ENCODE results near the gene DLG2.

DNA sequence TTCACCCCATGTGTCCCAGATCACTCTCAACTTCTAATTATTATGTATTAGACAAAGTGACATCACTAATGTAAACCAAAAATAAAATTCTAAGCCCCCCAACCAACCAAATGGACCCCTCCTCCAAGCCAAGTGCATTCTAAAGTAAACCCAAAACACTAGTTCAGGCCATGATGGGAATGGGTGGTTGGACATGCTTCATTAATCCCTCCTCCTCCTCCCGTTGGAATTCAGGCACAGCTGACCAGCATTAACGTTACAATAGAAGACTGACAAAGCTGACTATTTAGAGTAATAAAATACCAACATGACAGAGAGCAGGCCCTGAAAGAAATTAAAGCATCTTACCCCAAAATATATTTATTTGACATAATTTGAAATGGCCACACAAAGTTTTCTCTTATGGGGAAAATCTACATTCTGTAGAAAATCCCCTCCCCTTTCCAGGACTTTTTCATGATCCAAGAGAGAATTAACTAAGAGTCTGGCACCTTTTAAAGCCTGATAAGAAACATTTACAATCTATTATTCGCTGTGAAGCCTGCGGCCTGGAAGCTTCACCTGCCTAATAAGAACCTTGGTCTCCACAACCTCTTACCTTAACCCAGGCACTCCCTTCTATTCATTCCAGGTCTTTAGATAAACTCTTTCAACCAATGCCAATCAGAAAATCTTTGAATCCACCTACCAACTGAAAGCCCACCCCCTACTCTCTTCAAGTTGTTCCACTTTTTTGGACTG, 1392.5 kb downstream of the DLG2 start:
- TF ChIP-seq, protein P1, sequence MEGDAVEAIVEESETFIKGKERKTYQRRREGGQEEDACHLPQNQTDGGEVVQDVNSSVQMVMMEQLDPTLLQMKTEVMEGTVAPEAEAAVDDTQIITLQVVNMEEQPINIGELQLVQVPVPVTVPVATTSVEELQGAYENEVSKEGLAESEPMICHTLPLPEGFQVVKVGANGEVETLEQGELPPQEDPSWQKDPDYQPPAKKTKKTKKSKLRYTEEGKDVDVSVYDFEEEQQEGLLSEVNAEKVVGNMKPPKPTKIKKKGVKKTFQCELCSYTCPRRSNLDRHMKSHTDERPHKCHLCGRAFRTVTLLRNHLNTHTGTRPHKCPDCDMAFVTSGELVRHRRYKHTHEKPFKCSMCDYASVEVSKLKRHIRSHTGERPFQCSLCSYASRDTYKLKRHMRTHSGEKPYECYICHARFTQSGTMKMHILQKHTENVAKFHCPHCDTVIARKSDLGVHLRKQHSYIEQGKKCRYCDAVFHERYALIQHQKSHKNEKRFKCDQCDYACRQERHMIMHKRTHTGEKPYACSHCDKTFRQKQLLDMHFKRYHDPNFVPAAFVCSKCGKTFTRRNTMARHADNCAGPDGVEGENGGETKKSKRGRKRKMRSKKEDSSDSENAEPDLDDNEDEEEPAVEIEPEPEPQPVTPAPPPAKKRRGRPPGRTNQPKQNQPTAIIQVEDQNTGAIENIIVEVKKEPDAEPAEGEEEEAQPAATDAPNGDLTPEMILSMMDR (IDR thresholded peaks at IDR 0.05; ENCODE audit: insufficient read depth, low read length), result no peak
- TF ChIP-seq POLR2AphosphoS5 (IDR thresholded peaks at IDR 0.05; ENCODE audit: low read depth) (no peak), GABPA (IDR thresholded peaks at IDR 0.05; ENCODE audit: low read depth) (no peak)
- TF ChIP-seq, protein P2, sequence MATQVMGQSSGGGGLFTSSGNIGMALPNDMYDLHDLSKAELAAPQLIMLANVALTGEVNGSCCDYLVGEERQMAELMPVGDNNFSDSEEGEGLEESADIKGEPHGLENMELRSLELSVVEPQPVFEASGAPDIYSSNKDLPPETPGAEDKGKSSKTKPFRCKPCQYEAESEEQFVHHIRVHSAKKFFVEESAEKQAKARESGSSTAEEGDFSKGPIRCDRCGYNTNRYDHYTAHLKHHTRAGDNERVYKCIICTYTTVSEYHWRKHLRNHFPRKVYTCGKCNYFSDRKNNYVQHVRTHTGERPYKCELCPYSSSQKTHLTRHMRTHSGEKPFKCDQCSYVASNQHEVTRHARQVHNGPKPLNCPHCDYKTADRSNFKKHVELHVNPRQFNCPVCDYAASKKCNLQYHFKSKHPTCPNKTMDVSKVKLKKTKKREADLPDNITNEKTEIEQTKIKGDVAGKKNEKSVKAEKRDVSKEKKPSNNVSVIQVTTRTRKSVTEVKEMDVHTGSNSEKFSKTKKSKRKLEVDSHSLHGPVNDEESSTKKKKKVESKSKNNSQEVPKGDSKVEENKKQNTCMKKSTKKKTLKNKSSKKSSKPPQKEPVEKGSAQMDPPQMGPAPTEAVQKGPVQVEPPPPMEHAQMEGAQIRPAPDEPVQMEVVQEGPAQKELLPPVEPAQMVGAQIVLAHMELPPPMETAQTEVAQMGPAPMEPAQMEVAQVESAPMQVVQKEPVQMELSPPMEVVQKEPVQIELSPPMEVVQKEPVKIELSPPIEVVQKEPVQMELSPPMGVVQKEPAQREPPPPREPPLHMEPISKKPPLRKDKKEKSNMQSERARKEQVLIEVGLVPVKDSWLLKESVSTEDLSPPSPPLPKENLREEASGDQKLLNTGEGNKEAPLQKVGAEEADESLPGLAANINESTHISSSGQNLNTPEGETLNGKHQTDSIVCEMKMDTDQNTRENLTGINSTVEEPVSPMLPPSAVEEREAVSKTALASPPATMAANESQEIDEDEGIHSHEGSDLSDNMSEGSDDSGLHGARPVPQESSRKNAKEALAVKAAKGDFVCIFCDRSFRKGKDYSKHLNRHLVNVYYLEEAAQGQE (IDR thresholded peaks at IDR 0.05; ENCODE audit: insufficient replicate concordance, low read depth), result no peak
